ENCODE results near the gene PITPNM3.

DNA sequence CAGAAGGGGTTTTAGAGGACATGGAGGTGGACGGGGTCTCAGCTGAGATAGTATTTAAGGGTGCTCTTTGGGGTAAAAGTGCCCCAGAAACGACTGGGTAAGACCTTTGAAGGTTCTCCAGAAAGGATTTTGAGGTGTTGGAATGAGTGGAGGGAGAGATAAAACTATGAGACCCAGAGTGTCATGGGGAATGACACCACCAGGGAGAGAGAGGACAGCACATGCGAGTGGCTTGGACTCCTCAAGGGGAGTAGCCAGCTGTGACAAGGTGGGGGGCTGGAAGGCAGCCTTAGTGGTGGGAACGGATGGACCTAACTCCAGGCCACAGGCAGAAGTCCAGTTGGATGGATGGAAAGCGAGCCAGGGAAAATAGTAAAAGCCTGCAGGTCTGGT is 19.2 kb upstream of the PITPNM3 start:
- no peak for TF ChIP-seq POLR2A (IDR thresholded peaks at IDR 0.05)
- TF ChIP-seq, protein P1, sequence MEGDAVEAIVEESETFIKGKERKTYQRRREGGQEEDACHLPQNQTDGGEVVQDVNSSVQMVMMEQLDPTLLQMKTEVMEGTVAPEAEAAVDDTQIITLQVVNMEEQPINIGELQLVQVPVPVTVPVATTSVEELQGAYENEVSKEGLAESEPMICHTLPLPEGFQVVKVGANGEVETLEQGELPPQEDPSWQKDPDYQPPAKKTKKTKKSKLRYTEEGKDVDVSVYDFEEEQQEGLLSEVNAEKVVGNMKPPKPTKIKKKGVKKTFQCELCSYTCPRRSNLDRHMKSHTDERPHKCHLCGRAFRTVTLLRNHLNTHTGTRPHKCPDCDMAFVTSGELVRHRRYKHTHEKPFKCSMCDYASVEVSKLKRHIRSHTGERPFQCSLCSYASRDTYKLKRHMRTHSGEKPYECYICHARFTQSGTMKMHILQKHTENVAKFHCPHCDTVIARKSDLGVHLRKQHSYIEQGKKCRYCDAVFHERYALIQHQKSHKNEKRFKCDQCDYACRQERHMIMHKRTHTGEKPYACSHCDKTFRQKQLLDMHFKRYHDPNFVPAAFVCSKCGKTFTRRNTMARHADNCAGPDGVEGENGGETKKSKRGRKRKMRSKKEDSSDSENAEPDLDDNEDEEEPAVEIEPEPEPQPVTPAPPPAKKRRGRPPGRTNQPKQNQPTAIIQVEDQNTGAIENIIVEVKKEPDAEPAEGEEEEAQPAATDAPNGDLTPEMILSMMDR (IDR thresholded peaks at IDR 0.05): no peak
